ENCODE data around the gene KRT72. TPM values are rescaled to one million over a fixed set of nuclear protein-coding genes. Genes with fewer than 3 reads are reported as not detected.

The KRT72 gene
- total and polyA plus RNA-seq, 4 experiments from 2014 or later: 7.7 to 8.4 TPM; not detected in 2

- intact Hi-C loops (cut with micrococcal nuclease): no loop called here
- ChIA-PET POLR2A (ENCODE audit: partially characterized antibody) (interaction anchor here (1.8 to 5.3 kb wide), 2 partner anchors 18 to 24 kb away, joined by 7 to 54 read pairs; no protein-coding TSS in a partner anchor), CTCF (ENCODE audit: partially characterized antibody) (interaction anchor here (1.2 to 6.7 kb wide), 6 partner anchors 23 to 262 kb away, joined by 3 to 61 read pairs (median 7); no protein-coding TSS in a partner anchor)
- Histone ChIP-seq H3K4me3 (ENCODE audit: low read length in 2 of 2) (no peak overlapping the region), H3K4me1 (ENCODE audit: insufficient read depth, low read length) (peaks cover 69% of the 10 kb centered on the region), H3K36me3 (ENCODE audit: insufficient read depth, low read length) (no peaks in the 10 kb centered on the region), H3K9me3 (ENCODE audit: control insufficient read depth in 1 of 2, low read length in 2 of 2) (no peaks in the 10 kb centered on the region), H3K27me3 (ENCODE audit: insufficient read depth, low read length) (no peaks in the 10 kb centered on the region), H3K27ac (ENCODE audit: low read depth, low read length) (no peak overlapping the region)
- no peaks in the 10 kb centered on the region for H3K36me3 Mint-ChIP-seq
- H3K4me1 Mint-ChIP-seq: peaks cover 22 to 93% (median 65%) of the 10 kb centered on the region in 4 donors
- peak overlapping the region in 3 of 8 donors; percentile 30 to 58 (median 39) for H3K4me3 Mint-ChIP-seq
- peaks cover 4 to 6% of the 10 kb centered on the region in 2 donors for H3K27me3 Mint-ChIP-seq
- peak overlapping the region; percentile 69 to 96 (median 76) for H3K27ac Mint-ChIP-seq
- H3K9me3 Mint-ChIP-seq: no peaks in the 10 kb centered on the region
- no peak for DNase-seq
Observed at GRCh38 chr12:52608826-52609630, 7.8 kb upstream of the KRT72 start.

GRCh38 chr12:52608161-52608560 lies 6.9 kb upstream of the KRT72 start:
- H3K4me1 Mint-ChIP-seq: peaks cover 24 to 93% (median 67%) of the 10 kb centered on the region in 4 donors
- DNase-seq: no peak

GRCh38 chr12:52607314-52607713 lies 6.1 kb upstream of the KRT72 start:
- ChIA-PET CTCF (ENCODE audit: partially characterized antibody) (no interaction called here), POLR2A (ENCODE audit: partially characterized antibody) (interaction anchor here (5.3 kb wide), 1 partner anchor 22 kb away, joined by 54 read pairs; no protein-coding TSS in a partner anchor)
- peak overlapping the region in 1 of 8 donors; percentile 67 for H3K4me3 Mint-ChIP-seq
- H3K36me3 ChIP-seq (ENCODE audit: insufficient read depth, low read length): no peaks in the 10 kb centered on the region
- DNase-seq: no peak
- H3K4me1 Mint-ChIP-seq: peaks cover 21 to 93% (median 64%) of the 10 kb centered on the region in 4 donors
- H3K4me1 ChIP-seq (ENCODE audit: insufficient read depth, low read length): peaks cover 65% of the 10 kb centered on the region
- H3K9me3 ChIP-seq (ENCODE audit: control insufficient read depth in 1 of 2, low read length in 2 of 2): no peaks in the 10 kb centered on the region
- H3K27me3 Mint-ChIP-seq: peaks cover 4 to 6% of the 10 kb centered on the region in 2 donors
- H3K27me3 ChIP-seq (ENCODE audit: insufficient read depth, low read length): no peaks in the 10 kb centered on the region
- no peaks in the 10 kb centered on the region for H3K36me3 Mint-ChIP-seq
- no peak overlapping the region for H3K4me3 ChIP-seq (ENCODE audit: low read length in 2 of 2)
- H3K27ac Mint-ChIP-seq: peak overlapping the region in 6 of 7 donors; percentile 9 to 92 (median 49)
- intact Hi-C loops (cut with micrococcal nuclease): no loop called here
- no peaks in the 10 kb centered on the region for H3K9me3 Mint-ChIP-seq
- H3K27ac ChIP-seq (ENCODE audit: low read depth, low read length): no peak overlapping the region

More at GRCh38 chr12:52608161-52608560, 6.9 kb upstream of the KRT72 start:
- H3K36me3 ChIP-seq (ENCODE audit: insufficient read depth, low read length): no peaks in the 10 kb centered on the region
- Mint-ChIP-seq H3K4me3 (no peak overlapping the region), H3K27me3 (peaks cover 4 to 6% of the 10 kb centered on the region in 2 donors), H3K36me3 (no peaks in the 10 kb centered on the region), H3K9me3 (no peaks in the 10 kb centered on the region), H3K27ac (peak overlapping the region in 6 of 7 donors; percentile 54 to 92 (median 74))
- H3K27me3 ChIP-seq (ENCODE audit: insufficient read depth, low read length): no peaks in the 10 kb centered on the region
- no peaks in the 10 kb centered on the region for H3K9me3 ChIP-seq (ENCODE audit: control insufficient read depth in 1 of 2, low read length in 2 of 2)
- intact Hi-C loops (cut with micrococcal nuclease): no loop called here
- CTCF ChIA-PET (ENCODE audit: partially characterized antibody): interaction anchor here (1.2 to 1.6 kb wide), 3 partner anchors 22 to 263 kb away, joined by 3 to 11 read pairs (median 5); no protein-coding TSS in a partner anchor
- H3K4me3 ChIP-seq (ENCODE audit: low read length in 2 of 2): no peak overlapping the region
- H3K27ac ChIP-seq (ENCODE audit: low read depth, low read length): no peak overlapping the region
- POLR2A ChIA-PET (ENCODE audit: partially characterized antibody): interaction anchor here (5.3 kb wide), 1 partner anchor 23 kb away, joined by 54 read pairs; no protein-coding TSS in a partner anchor
- H3K4me1 ChIP-seq (ENCODE audit: insufficient read depth, low read length): peaks cover 74% of the 10 kb centered on the region

GRCh38 chr12:52606581-52607218 lies 5.4 kb upstream of the KRT72 start:
- H3K27ac Mint-ChIP-seq: peak overlapping the region in 2 of 7 donors; percentile 44 to 88

GRCh38 chr12:52606096-52606495 lies 4.8 kb upstream of the KRT72 start:
- ChIA-PET POLR2A (ENCODE audit: partially characterized antibody) (interaction anchor here (1.1 to 1.8 kb wide), 3 partner anchors 18 to 36 kb away, joined by 3 to 6 read pairs (median 4); no protein-coding TSS in a partner anchor), CTCF (ENCODE audit: partially characterized antibody) (interaction anchor here (1.0 to 1.3 kb wide), 2 partner anchors 20 to 39 kb away, joined by 3 to 7 read pairs; no protein-coding TSS in a partner anchor)
- Mint-ChIP-seq H3K27me3 (peaks cover 2 to 4% of the 10 kb centered on the region in 2 donors), H3K27ac (peak overlapping the region in 3 of 7 donors; percentile 4 to 90 (median 63)), H3K4me1 (peaks cover 17 to 82% (median 57%) of the 10 kb centered on the region in 4 donors), H3K9me3 (no peaks in the 10 kb centered on the region), H3K36me3 (no peaks in the 10 kb centered on the region), H3K4me3 (peak overlapping the region in 2 of 8 donors; percentile 11 to 58)
- Histone ChIP-seq H3K36me3 (ENCODE audit: insufficient read depth, low read length) (no peaks in the 10 kb centered on the region), H3K27ac (ENCODE audit: low read depth, low read length) (no peak overlapping the region), H3K4me3 (ENCODE audit: low read length in 2 of 2) (no peak overlapping the region), H3K27me3 (ENCODE audit: insufficient read depth, low read length) (no peaks in the 10 kb centered on the region), H3K9me3 (ENCODE audit: control insufficient read depth in 1 of 2, low read length in 2 of 2) (no peaks in the 10 kb centered on the region), H3K4me1 (ENCODE audit: insufficient read depth, low read length) (peaks cover 53% of the 10 kb centered on the region)
- no peak for DNase-seq
- intact Hi-C loops (cut with micrococcal nuclease): no loop called here

More at GRCh38 chr12:52606581-52607218, 5.4 kb upstream of the KRT72 start:
- H3K27me3 Mint-ChIP-seq: peaks cover 4% of the 10 kb centered on the region in 2 donors
- Histone ChIP-seq H3K4me3 (ENCODE audit: low read length in 2 of 2) (no peak overlapping the region), H3K9me3 (ENCODE audit: control insufficient read depth in 1 of 2, low read length in 2 of 2) (no peaks in the 10 kb centered on the region), H3K36me3 (ENCODE audit: insufficient read depth, low read length) (no peaks in the 10 kb centered on the region), H3K4me1 (ENCODE audit: insufficient read depth, low read length) (peaks cover 59% of the 10 kb centered on the region), H3K27me3 (ENCODE audit: insufficient read depth, low read length) (no peaks in the 10 kb centered on the region), H3K27ac (ENCODE audit: low read depth, low read length) (no peak overlapping the region)
- ChIA-PET POLR2A (ENCODE audit: partially characterized antibody) (interaction anchor here (1.1 to 1.8 kb wide), 3 partner anchors 18 to 36 kb away, joined by 3 to 6 read pairs (median 4); no protein-coding TSS in a partner anchor), CTCF (ENCODE audit: partially characterized antibody) (interaction anchor here (1.0 to 1.3 kb wide), 2 partner anchors 21 to 38 kb away, joined by 3 to 7 read pairs; no protein-coding TSS in a partner anchor)
- DNase-seq: no peak
- H3K4me1 Mint-ChIP-seq: peaks cover 20 to 88% (median 62%) of the 10 kb centered on the region in 4 donors
- no peaks in the 10 kb centered on the region for H3K36me3 Mint-ChIP-seq
- no peaks in the 10 kb centered on the region for H3K9me3 Mint-ChIP-seq
- intact Hi-C loops (cut with micrococcal nuclease): no loop called here
- no peak overlapping the region for H3K4me3 Mint-ChIP-seq

GRCh38 chr12:52605542-52605941 lies 4.3 kb upstream of the KRT72 start:
- Histone ChIP-seq H3K27ac (ENCODE audit: low read depth, low read length) (no peak overlapping the region), H3K4me1 (ENCODE audit: insufficient read depth, low read length) (peaks cover 47% of the 10 kb centered on the region), H3K4me3 (ENCODE audit: low read length in 2 of 2) (no peak overlapping the region), H3K36me3 (ENCODE audit: insufficient read depth, low read length) (no peaks in the 10 kb centered on the region), H3K27me3 (ENCODE audit: insufficient read depth, low read length) (no peaks in the 10 kb centered on the region), H3K9me3 (ENCODE audit: control insufficient read depth in 1 of 2, low read length in 2 of 2) (no peaks in the 10 kb centered on the region)
- Mint-ChIP-seq H3K36me3 (no peaks in the 10 kb centered on the region), H3K27ac (peak overlapping the region in 4 of 7 donors; percentile 4 to 91 (median 76)), H3K4me3 (peak overlapping the region in 4 of 8 donors; percentile 11 to 58 (median 14)), H3K9me3 (no peaks in the 10 kb centered on the region), H3K4me1 (peaks cover 17 to 77% (median 52%) of the 10 kb centered on the region in 4 donors), H3K27me3 (peaks cover 2 to 4% of the 10 kb centered on the region in 2 donors)
- no peak for DNase-seq
- intact Hi-C loops (cut with micrococcal nuclease): no loop called here
- CTCF ChIA-PET (ENCODE audit: partially characterized antibody): interaction anchor here (1.3 kb wide), 1 partner anchor 20 kb away, joined by 7 read pairs; no protein-coding TSS in a partner anchor
- POLR2A ChIA-PET (ENCODE audit: partially characterized antibody): interaction anchor here (1.1 to 1.8 kb wide), 4 partner anchors 17 to 40 kb away, joined by 3 to 6 read pairs (median 4); no protein-coding TSS in a partner anchor
